HG02973 (cell line): ENCODE results near the gene PRADC1.

Source experiments
- ATAC-seq: cut with Tn5 transposase; IDR thresholded peaks from one replicate; pipeline ENCODE4 v1.9.1; 2021; ENCODE audit warnings: moderate library complexity; ENCODE audit not compliant: unreplicated experiment

Gene PRADC1

GRCh38 chr2:73238149-73238548 is 5.1 kb upstream of the PRADC1 start:
- no peak for ATAC-seq

GRCh38 chr2:73237168-73237567 is 4.1 kb upstream of the PRADC1 start:
- ATAC-seq = no peak

- ATAC-seq = no peak
Measured at GRCh38 chr2:73235315-73236028, 2.4 kb upstream of the PRADC1 start.

GRCh38 chr2:73233932-73234832 is 1.1 kb upstream of the PRADC1 start, which contains the start of gene CCT7:
CCT7 (plus strand) TSS chr2:73234308; CDS start chr2:73234379, 71 bp downstream.
- ATAC-seq = peak; percentile 61

- peak; percentile 8 for ATAC-seq
Measured at GRCh38 chr2:73232403-73233153, 461 bp downstream of the PRADC1 start.

- ATAC-seq = no peak
Measured at GRCh38 chr2:73228631-73229030, 4.4 kb downstream of the PRADC1 start.

- no peak for ATAC-seq
Measured at GRCh38 chr2:73227086-73227485, 6.0 kb downstream of the PRADC1 start.

- no peak for ATAC-seq
Measured at GRCh38 chr2:73225513-73226360, 7.3 kb downstream of the PRADC1 start.

GRCh38 chr2:73223821-73224220 is 9.2 kb downstream of the PRADC1 start:
- ATAC-seq = no peak

- ATAC-seq = no peak
Measured at GRCh38 chr2:73218298-73218697, 14.7 kb downstream of the PRADC1 start.

- ATAC-seq = no peak
Measured at GRCh38 chr2:73217826-73218225, 15.2 kb downstream of the PRADC1 start.

GRCh38 chr2:73217160-73217559 is 15.9 kb downstream of the PRADC1 start:
- no peak for ATAC-seq

GRCh38 chr2:73215254-73215653 is 17.8 kb downstream of the PRADC1 start:
- ATAC-seq = no peak

GRCh38 chr2:73214120-73215035 is 18.7 kb downstream of the PRADC1 start, which contains the start of gene SMYD5:
SMYD5 (plus strand) TSS chr2:73214245; CDS start chr2:73214267, 22 bp downstream.
- peak; percentile 74 for ATAC-seq

GRCh38 chr2:73212448-73213176 is 20.4 kb downstream of the PRADC1 start:
- peak; percentile 66 for ATAC-seq

GRCh38 chr2:73212098-73212447 is 21.0 kb downstream of the PRADC1 start:
- no peak for ATAC-seq

GRCh38 chr2:73210696-73211095 is 22.3 kb downstream of the PRADC1 start:
- no peak for ATAC-seq

- ATAC-seq = no peak
Measured at GRCh38 chr2:73210019-73210418, 23.0 kb downstream of the PRADC1 start.

- no peak for ATAC-seq
Measured at GRCh38 chr2:73208258-73208657, 24.8 kb downstream of the PRADC1 start.
